ENCODE measurements around the gene BDNF.
"Not testable (repeated sequence)": the region's sequence is repeated elsewhere in the genome, so short reads cannot be mapped to it uniquely, and the experiment has no call there.

Gene BDNF

DNA sequence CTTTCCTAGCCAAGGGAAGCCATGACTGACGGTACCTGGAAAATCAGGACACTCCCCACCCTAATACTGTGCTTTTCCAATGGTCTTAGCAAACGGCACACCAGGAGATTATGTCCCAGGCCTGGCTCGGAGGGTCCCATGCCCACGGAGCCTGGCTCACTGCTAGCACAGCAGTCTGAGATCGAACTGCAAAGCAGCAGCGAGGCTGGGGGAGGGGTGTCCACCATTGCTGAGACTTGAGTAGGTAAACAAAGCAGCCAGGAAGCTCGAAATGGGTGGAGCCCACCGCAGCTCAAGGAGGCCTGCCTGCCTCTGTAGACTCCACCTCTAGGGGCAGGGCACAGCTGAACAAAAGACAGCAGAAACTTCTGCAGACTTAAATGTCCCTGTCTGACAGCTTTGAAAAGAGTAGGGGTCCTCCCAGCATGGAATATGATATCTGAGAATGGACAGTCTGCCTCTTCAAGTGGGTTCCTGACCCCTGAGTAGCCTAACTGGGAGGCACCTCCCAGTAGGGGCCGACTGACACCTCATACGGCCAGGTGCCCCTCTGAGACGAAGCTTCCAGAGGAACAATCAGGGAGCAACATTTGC is 34.6 kb downstream of the BDNF start:
- DNase-seq (ENCODE audit: low read depth, low spot score): not testable (repeated sequence)

- no peak for DNase-seq (ENCODE audit: low read depth, low spot score)
Measured at GRCh38 chr11:27663326-27663725, 36.9 kb downstream of the BDNF start.

- DNase-seq (ENCODE audit: low read depth, low spot score): no peak
Measured at GRCh38 chr11:27660171-27660570, 40.1 kb downstream of the BDNF start.

- DNase-seq (ENCODE audit: low read depth, low spot score): no peak
Measured at GRCh38 chr11:27658535-27659236, 41.6 kb downstream of the BDNF start.

DNA sequence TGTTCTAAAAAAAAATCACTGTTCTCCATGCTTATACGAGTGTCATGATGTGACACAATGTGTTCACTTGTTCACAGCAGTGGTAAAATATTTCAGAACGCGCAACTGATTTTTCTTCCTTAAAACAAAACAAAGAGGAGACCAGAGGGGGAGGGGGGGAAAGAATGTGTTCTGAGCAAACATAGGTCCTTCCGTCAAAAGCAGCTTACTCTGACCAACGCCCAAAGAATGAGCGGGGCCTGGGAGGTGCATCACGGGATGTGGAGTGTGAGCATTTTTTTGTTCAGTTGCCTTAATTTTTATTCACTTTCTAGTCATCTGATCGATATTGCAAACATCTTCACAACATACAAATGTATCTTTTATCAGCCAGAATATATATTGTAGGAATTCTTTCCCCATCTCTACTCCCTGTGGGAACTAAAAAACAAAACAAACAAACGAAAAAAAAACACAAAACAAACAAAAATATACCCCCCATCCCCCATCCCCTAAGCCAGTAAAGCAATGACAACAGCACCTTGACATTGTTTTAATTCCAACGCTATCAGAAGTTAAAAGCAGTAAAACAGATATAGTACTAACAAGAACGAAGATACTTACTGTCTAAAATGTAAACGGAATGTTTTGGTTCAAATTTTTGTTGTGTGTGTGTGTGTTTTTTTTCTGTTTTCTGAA is 43.3 kb downstream of the BDNF start:
- no peak for DNase-seq (ENCODE audit: low read depth, low spot score)

GRCh38 chr11:27656320-27656719 is 43.9 kb downstream of the BDNF start:
- DNase-seq (ENCODE audit: low read depth, low spot score): no peak

- no peak for DNase-seq (ENCODE audit: low read depth, low spot score)
Measured at GRCh38 chr11:27653990-27654758, 46.1 kb downstream of the BDNF start.

GRCh38 chr11:27651711-27652110 is 48.5 kb downstream of the BDNF start:
- DNase-seq (ENCODE audit: low read depth, low spot score): no peak

DNA sequence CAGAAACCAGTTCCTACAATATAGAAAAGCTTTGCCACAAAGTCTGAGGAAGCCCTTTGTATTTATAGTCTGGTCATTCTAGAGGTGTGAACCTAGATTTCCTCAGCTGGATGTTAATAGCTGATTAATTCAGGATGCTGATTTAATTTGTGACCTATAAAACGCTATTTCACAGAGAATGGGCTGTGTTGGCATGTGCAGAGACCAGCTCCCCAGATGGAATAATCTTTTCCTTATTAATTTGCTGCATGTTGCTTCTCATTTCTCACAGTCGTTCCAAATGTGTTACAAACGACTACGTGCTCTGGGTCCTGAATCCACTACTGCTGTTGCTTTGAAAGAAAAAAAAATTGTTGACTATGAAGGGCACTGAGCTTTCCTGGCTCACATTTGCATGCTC is 49.3 kb downstream of the BDNF start:
- no peak for DNase-seq (ENCODE audit: low read depth, low spot score)

GRCh38 chr11:27649800-27650199 is 50.5 kb downstream of the BDNF start:
- DNase-seq (ENCODE audit: low read depth, low spot score): no peak

DNA sequence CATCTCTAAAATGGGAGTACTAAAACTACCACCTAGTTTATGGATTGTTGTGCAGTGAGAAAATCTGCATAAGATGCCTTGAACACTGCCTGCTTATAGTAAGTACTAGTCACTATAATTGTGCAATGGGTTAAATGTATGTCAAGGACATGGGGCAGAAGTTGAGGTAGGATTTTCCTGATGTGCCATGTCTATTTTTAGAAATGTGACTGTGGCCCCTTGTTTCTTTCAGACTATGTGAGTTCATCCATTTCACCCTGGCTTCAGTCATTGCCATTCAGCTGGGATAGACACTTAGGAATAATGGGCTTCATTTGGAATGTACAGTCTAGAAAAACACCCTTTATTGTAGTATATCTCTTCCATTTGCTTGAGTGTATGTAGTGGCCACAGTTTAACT is 51.4 kb downstream of the BDNF start:
- no peak for DNase-seq (ENCODE audit: low read depth, low spot score)

DNA sequence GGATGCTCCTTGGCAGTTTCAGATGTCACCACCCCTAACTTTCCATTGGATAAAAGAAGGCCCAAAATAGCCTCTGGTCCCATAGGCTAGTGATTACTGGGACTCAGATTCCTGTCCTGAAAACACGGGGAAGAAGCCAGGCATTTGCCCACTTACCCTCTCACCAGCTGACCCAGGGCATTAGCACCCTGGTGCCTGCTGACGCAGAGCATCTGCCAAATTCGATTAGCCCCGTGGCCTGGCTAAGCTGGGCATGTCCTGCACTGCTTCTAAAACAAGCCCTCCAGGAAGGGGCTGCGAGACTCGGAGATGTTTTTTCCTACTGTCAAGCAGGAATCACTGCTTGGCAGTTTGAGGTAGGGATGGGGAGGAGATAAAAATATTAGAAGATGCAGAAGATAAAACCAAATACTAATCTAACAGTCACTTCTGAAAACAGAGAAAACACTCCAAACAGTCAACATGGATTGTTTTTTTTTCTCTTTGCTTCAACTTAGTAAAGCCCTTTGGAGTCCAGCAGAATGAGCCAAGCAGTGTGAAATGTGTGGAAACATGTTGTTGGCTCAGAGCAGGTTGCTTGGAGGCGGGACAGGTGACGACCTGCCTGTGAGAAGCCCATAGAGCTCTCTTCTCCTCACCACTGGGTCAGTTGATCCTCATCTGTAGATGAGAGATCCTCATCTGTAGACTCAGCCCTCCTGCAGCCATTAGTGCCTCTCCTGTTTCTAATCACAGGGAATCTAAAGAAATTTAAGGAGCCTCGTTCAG is 54.0 kb downstream of the BDNF start:
- no peak for DNase-seq (ENCODE audit: low read depth, low spot score)

DNA sequence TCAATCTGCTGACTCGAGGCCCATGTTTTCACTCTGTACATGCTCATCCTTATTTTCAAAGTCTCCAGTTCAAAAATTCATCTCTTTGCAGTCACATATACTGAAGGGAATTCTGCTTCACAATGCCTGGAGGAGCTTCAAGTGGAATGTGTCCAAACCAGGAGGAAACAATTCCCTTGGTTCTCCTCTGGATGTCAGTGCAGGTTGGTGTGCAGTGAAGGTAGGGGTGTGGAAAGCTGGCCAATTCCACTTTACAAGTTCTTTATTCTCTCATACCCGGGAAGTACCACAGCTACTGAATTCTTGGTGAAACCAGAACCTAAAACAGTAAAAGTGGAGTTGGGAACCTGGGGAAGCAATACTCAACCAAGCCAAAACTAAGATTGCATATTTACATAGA is 57.3 kb downstream of the BDNF start:
- no peak for DNase-seq (ENCODE audit: low read depth, low spot score)

GRCh38 chr11:27640954-27641353 is 59.3 kb downstream of the BDNF start:
- no peak for DNase-seq (ENCODE audit: low read depth, low spot score)

DNA sequence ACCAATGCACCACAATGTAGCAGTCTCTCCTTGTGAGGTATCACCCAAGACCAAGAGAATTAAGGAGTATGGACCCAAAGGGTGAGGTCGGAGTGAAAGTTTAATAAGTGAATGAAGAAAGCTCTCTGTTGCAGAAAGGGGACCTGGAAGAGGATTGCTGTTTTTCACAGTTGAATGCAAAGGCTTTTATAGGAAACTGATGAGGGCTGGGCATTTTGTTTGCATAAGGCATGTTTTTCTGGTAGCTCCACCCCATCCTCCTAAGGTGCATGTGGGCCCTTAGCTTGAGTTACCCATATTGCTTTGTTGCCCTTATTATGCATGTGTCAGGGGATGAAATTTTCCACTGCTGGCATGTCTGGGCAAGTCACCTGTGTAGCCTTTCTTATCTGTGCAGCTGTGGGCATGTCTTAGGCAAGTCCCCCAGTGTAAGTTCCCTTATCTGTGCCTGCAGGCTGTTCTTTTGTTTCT is 64.7 kb downstream of the BDNF start:
- DNase-seq (ENCODE audit: low read depth, low spot score): no peak

GRCh38 chr11:27634776-27635175 is 65.5 kb downstream of the BDNF start:
- DNase-seq (ENCODE audit: low read depth, low spot score): not testable (repeated sequence)

DNA sequence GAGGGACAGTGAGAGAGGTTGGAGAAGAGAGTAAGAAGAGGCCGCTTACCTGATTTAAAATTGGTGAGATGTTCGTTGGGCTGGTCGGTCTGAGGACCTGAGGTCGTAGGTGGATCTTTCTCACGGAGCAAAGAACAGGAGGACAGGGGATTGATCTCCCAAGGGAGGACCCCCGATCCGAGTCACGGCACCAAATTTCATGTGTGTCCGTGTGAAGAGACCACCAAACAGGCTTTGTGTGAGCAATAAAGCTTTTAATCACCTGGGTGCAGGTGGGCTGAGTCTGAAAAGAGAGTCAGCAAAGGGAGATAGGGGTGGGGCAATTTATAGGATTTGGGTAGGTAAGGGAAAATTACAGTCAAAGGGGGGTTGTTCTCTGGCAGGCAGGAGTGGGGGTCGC is 66.0 kb downstream of the BDNF start:
- not testable (repeated sequence) for DNase-seq (ENCODE audit: low read depth, low spot score)

- not testable (repeated sequence) for DNase-seq (ENCODE audit: low read depth, low spot score)
Measured at GRCh38 chr11:27629023-27629422, 71.2 kb downstream of the BDNF start.

DNA sequence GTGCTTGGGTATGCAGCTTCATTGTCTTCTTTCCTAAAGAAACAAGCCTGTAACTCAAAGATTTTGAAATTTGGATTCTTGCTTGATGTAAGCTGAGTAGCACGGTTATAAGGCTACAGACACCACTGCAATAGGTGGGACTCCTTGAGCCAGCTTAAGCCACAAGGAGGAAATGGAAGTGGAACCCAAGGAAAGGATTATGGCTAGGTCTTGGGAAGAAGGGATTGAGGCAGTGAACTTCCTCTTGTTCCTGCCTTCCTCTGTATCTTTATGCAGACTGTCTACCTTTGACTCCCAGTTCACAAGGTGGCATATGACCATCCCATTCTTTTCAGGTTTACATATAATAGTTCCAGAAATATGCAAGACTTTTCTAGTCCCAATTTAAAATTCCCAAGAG is 72.3 kb downstream of the BDNF start:
- DNase-seq (ENCODE audit: low read depth, low spot score): no peak

GRCh38 chr11:27626938-27627586 is 73.2 kb downstream of the BDNF start:
- DNase-seq (ENCODE audit: low read depth, low spot score): no peak
